Ovary (tissue), 9 donors: ENCODE results near the gene AQP1. TPM values are rescaled to one million over a fixed set of nuclear protein-coding genes. Genes with fewer than 3 reads are reported as not detected.

Experiments used
- DNase-seq, 5 donors: peaks; one replicate each; pipeline ENCODE4 v3.0.0-alpha.2; 2019 to 2020
- H3K27ac ChIP-seq, 2 donors: fragments of 200-600 bp; one replicate each; pipeline versions ENCODE4 v1.5.1 to v1.8.0; 2019 to 2022
- H3K27me3 ChIP-seq: fragments of 200-600 bp; one replicate; pipeline ENCODE4 v1.8.0; 2022
- H3K36me3 ChIP-seq: fragments of 200-600 bp; sonication (generic); one replicate; pipeline ENCODE4 v1.5.1; 2019
- H3K4me1 ChIP-seq: one replicate; pipeline ENCODE4 v1.8.1; 2013; ENCODE audit warnings: mild to moderate bottlenecking, moderate library complexity; ENCODE audit not compliant: insufficient read depth
- H3K4me3 ChIP-seq: fragments of 200-600 bp; sonication (generic); one replicate; pipeline ENCODE4 v1.5.1; 2017
- H3K9me3 ChIP-seq, 2 donors: fragments of 200-600 bp in 1 of 2; sonication (generic) in 1 of 2; one replicate each; pipeline versions ENCODE4 v1.5.1 to v1.8.1; 2013 to 2019; ENCODE audit warnings: mild to moderate bottlenecking in 1 of 2, moderate library complexity in 1 of 2
- CTCF ChIP-seq, 3 donors: fragments of 450-650 bp in 2 of 3; fragments of 200-600 bp in 1 of 3; IDR thresholded peaks; one replicate each; pipeline versions ENCODE4 v1.5.1 to v1.8.0; 2016 to 2022; ENCODE audit warnings: antibody characterized with exemption in 3 of 3, mild to moderate bottlenecking in 1 of 3
- EP300 ChIP-seq: sonication (generic); formaldehyde crosslinking; IDR thresholded peaks from one replicate; pipeline ENCODE4 v1.6.1; 2017; ENCODE audit warnings: antibody characterized with exemption
- POLR2A ChIP-seq: fragments of 450-650 bp; IDR thresholded peaks from one replicate; pipeline ENCODE4 v1.6.1; 2017; ENCODE audit warnings: antibody characterized with exemption, mild to moderate bottlenecking, moderate library complexity
- whole genome bisulfite sequencing, 3 donors: extraction: QIAGEN DNeasy Blood & Tissue Kit in 1 of 3; methylation state at CpG; one replicate each; pipeline versions ENCODE4 v1.1.5 to v1.1.7; 2013 to 2017; 5-methylcytosine and 5-hydroxymethylcytosine counted together
- intact Hi-C, 4 donors: fragments of 100-400 bp; cut with DNase I; formaldehyde crosslinking; loops; one replicate each; pipeline versions ENCODE4 v1.11.0 to v1.15.1; 2022 to 2023
- polyA plus RNA-seq, 2 donors: library from polyadenylated mRNA; stranded (reverse); fragments of 200-250 nt in 1 of 2; fragments of 350-450 nt in 1 of 2; fragmentation: Illumina TruSeq in 1 of 2; extraction: RNeasy Lipid Tissue Mini Kit (QIAGEN cat#74804) in 1 of 2; gene quantifications; one replicate each; pipeline ENCODE4 v1.2.3, GENCODE V29; 2013 to 2014
- total RNA-seq, 7 donors: library from RNA; depleted of rRNA in 2 of 7; stranded (reverse); fragments of >200 nt in 2 of 7; fragmentation: NEBNext Ultra II Directional in 3 of 7; extraction: Animal tissue kit (Norgen Biotek cat#: 25700) in 3 of 7; gene quantifications; one replicate each; pipeline versions ENCODE4 v1.1.0 to v1.2.4, GENCODE V29; 2016 to 2023
- donor health status: DM: no; HTN: no; CAD: no; lungs with moderate emphysema.
- donor health status: DM: no; HTN: no; CAD: no.
- donor health status: Bipolar disorder and iron deficiency.
- donor health status: DM: yes; HTN: yes; CAD: no.
- donor health status: DM: no; HTN: no; CAD: no.
- donor health status: DM: yes; HTN: yes; CAD: no.

AQP1 gene
- total and polyA plus RNA-seq, 9 donors, result 10.2 to 151 (median 54.4) TPM

DNA sequence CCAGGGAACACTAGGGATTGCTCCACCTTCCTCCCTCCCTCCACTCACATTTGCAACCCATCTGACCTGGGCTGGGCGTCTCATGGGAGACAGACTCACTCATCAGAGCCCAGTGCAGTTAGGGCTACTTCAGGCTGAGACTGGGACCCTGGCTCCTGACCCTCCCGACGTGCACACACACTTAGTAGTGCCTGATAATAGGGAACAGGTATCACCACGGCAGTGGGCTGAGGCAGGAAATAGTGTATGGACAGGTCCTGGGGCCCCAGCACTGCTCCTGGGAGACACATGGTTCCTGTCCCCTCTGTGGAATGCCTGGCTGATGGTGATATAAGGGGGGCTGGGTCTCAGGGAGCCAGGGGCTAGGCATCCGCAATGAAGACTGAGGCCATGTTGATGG, 14.3 kb downstream of the AQP1 start:
- TF ChIP-seq CTCF (IDR thresholded peaks at IDR 0.05), result no peak
- TF ChIP-seq POLR2A, result no peak
- TF ChIP-seq EP300, result no peak
- no peak overlapping the region for H3K4me3 ChIP-seq
- H3K36me3 ChIP-seq, result no peaks in the 10 kb centered on the region
- no peak overlapping the region for H3K27ac ChIP-seq
- H3K4me1 ChIP-seq, result peaks cover 2% of the 10 kb centered on the region
- no peaks in the 10 kb centered on the region for H3K27me3 ChIP-seq
- intact Hi-C loops, result no loop called here
- peak; percentile 3 to 14 (median 8) for DNase-seq
- WGBS, 3 donors, result 83 to 92% (median 91%) methylated on average over 5 of the region's 5 CpGs
- no peaks in the 10 kb centered on the region for H3K9me3 ChIP-seq

- DNase-seq, result peak in 4 of 5 donors; percentile 3 to 21 (median 6)
Observed at GRCh38 chr7:30926313-30926712, 14.7 kb downstream of the AQP1 start.

DNA sequence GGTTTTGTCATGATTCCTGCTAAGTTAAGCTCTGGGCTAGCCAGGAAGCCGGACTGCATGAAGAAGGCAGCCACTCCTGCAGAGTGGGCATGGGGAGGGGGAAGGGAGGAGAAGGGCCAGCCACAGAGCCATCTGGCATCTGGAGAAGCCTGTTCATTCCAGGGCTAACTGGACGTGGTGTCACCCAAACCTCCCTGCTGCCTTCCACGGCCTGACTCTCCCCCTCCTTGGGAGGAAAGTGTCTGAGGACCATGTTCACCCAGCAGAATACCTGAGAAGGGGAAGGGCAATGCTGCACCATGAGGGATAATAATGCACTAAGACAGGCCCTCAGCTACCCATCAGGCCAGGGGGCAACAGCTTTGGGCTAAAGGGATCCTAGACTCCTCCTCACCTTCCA, 15.4 kb downstream of the AQP1 start:
- Histone ChIP-seq H3K36me3 (no peaks in the 10 kb centered on the region), H3K4me1 (peaks cover 2% of the 10 kb centered on the region), H3K4me3 (no peak overlapping the region), H3K9me3 (no peaks in the 10 kb centered on the region), H3K27ac (no peak overlapping the region), H3K27me3 (no peaks in the 10 kb centered on the region)
- 86 to 92% (median 89%) methylated on average over 3 of the region's 3 CpGs for WGBS, 3 donors
- no peak for TF ChIP-seq POLR2A
- intact Hi-C loops, result no loop called here
- peak in 4 of 5 donors; percentile 1 to 14 (median 4) for DNase-seq

More at GRCh38 chr7:30926313-30926712, 14.7 kb downstream of the AQP1 start:
- Histone ChIP-seq H3K9me3 (no peaks in the 10 kb centered on the region), H3K36me3 (no peaks in the 10 kb centered on the region), H3K27me3 (no peaks in the 10 kb centered on the region), H3K4me3 (no peak overlapping the region), H3K4me1 (peaks cover 2% of the 10 kb centered on the region), H3K27ac (no peak overlapping the region)
- TF ChIP-seq EP300 (no peak), CTCF (IDR thresholded peaks at IDR 0.05) (no peak), POLR2A (no peak)
- intact Hi-C loops, result no loop called here
- WGBS, 3 donors, result 83 to 90% (median 89%) methylated on average over 5 of the region's 5 CpGs

DNA sequence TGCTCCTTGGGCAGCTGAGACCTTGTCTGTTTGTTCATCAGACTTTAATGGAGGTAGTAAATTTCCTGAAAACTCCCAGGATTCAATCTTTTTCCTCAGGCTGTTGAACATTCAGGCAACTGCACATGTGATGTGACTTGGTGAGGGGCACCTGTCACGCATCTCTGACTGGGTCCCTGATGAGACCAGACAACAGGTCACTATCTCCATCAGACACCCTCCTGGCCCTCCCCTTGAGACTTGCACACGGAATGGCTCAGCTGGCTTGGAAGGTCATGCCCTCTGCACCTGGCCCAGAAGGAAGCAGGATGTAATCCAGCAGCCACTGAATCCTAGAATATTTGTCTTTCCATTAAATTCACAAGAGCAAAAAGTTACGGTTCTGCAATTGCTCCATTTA, 15.9 kb downstream of the AQP1 start:
- Histone ChIP-seq H3K4me3 (no peak overlapping the region), H3K27ac (no peak overlapping the region), H3K36me3 (no peaks in the 10 kb centered on the region), H3K9me3 (no peaks in the 10 kb centered on the region), H3K27me3 (no peaks in the 10 kb centered on the region), H3K4me1 (peaks cover 2% of the 10 kb centered on the region)
- intact Hi-C loops, result no loop called here
- WGBS, 3 donors, result 68 to 76% (median 75%) methylated on average over 3 of the region's 3 CpGs
- peak in 1 of 5 donors; percentile 9 for DNase-seq
- TF ChIP-seq EP300 (no peak), CTCF (IDR thresholded peaks at IDR 0.05) (no peak), POLR2A (no peak)

- Histone ChIP-seq H3K27ac (no peak overlapping the region), H3K4me3 (no peak overlapping the region), H3K36me3 (no peaks in the 10 kb centered on the region), H3K27me3 (no peaks in the 10 kb centered on the region), H3K4me1 (peaks cover 2% of the 10 kb centered on the region), H3K9me3 (no peaks in the 10 kb centered on the region)
- intact Hi-C loops, result no loop called here
- no peak for TF ChIP-seq EP300
- no peak for TF ChIP-seq POLR2A
- no peak for TF ChIP-seq CTCF (IDR thresholded peaks at IDR 0.05)
- peak in 2 of 5 donors; percentile 3 to 17 for DNase-seq
- 92% methylated on average over 13 of the region's 13 CpGs for WGBS, 3 donors
Observed at GRCh38 chr7:30928254-30928872, 16.7 kb downstream of the AQP1 start.
